Erythroblast (primary cell): ENCODE measurements around the gene LARP1.
"Not testable (repeated sequence)": the region's sequence is repeated elsewhere in the genome, so short reads cannot be mapped to it uniquely, and the experiment has no call there.

Experiments
- DNase-seq, 2 experiments: peaks; one replicate each; lab custom pipeline; 2025; lab: John Stamatoyannopoulos, UW
- GATA1 ChIP-seq: IDR thresholded peaks from 2 replicates; pipeline ENCODE4 v1.6.1; 2011; ENCODE audit warnings: low read depth, mild to moderate bottlenecking, control low read depth, low read length, moderate library complexity
- POLR2A ChIP-seq: IDR thresholded peaks from 2 replicates; pipeline ENCODE4 v1.6.1; 2011; ENCODE audit warnings: mild to moderate bottlenecking, low read length

The LARP1 gene

DNA sequence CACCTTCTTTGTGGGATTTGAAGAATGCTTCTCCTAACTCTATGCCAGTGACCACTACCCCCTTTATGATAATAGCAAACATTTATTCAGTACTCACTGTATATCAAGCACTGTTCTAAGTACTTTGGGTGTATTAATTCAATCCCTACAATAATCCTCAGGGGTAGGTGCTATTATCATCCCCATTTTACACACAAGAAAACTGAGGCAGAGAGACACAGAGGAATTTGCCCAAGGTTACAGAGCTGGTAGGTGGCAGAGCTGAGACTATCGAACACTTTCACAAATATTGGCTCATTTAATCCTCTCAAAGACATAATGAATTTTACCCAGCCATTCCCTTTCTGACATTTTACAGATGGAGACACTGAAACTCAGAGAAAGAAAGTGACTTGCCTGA, 9.8 kb upstream of the LARP1 start:
- TF ChIP-seq GATA1: no peak
- TF ChIP-seq POLR2A: no peak

DNA sequence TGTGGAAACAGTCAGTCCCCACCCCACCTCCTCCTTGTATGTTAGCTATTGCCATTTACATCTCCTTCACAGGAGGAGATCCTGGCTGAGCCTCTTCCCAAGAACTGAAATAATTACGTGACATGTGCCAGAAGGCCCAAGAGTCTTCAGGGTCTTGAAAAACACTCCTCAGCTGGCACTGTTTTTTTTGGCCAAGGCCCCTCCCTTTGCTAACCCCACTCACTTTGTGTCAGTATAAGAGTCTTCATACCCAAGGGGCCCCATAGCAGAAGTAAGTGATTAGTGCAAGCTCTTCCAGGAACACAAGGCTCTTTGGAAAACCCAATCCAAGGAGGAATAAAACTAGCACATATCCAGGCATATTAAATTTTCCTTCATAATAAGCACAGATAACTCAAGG, 5.7 kb upstream of the LARP1 start:
- no peak for TF ChIP-seq POLR2A
- TF ChIP-seq GATA1: no peak
- DNase-seq: no peak

More for the DNA sequence above, 9.8 kb upstream of the LARP1 start:
- DNase-seq: no peak

DNA sequence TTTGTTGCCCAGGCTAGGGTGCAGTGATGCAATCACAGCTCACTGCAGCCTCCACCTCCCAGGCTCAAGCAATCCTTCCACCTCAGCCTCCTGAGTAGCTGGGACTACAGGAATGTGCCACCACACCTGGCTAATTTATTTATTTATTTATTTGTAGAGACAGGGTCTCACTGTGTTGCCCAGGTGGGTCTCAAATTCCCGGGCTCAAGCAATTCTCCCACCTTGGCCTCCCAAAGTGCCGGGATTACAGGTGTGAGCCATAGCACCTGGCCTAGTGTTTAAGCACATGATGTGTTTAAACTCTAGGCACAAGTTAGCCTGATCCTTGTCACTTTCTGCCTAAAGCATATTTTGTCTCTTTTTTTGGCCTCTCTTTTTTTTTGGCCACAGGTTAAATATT, 4.5 kb upstream of the LARP1 start:
- DNase-seq: not testable (repeated sequence)

DNA sequence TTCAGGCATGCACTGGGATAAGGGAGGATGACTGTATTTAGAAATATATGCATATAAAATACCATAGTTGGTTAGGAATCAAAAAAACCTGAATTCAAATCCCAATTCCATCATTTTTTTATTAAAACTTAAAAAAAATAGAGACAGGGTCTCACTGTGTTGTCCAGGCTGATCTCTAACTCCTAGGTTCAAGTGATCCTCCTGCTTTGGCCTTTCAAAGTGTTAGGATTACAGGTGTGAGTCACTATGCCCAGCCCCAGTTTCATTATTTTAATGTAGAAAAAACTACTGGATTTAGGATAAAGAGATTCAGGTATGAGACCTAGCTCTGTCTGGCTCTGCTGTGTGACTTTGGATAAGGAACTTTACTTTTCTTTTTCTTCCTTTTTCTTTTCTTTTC, 3.3 kb upstream of the LARP1 start:
- DNase-seq: no peak
- TF ChIP-seq POLR2A (no peak), GATA1 (no peak)

DNA sequence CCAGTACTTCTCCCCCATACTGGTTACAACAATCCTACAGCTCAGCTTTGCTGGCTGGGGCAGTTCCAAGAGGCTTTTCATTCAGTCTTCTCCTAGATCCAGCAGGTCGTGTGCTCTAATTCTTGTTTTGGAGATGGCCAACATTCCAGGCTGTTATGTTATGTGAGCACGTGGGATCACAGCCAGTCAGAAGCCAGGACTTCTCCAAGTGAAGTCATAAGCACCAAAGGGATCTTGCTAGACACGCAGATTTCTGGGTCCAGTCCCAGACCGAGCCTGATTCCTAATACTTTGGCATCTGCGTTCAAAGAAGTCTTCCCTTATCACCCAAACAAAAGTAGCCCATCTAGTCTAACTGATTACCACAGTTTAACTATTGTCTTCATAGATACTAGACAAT, 1.4 kb upstream of the LARP1 start:
- TF ChIP-seq GATA1 (no peak), POLR2A (no peak)
- DNase-seq: peak in 1 of 2 experiments; percentile 40

DNA sequence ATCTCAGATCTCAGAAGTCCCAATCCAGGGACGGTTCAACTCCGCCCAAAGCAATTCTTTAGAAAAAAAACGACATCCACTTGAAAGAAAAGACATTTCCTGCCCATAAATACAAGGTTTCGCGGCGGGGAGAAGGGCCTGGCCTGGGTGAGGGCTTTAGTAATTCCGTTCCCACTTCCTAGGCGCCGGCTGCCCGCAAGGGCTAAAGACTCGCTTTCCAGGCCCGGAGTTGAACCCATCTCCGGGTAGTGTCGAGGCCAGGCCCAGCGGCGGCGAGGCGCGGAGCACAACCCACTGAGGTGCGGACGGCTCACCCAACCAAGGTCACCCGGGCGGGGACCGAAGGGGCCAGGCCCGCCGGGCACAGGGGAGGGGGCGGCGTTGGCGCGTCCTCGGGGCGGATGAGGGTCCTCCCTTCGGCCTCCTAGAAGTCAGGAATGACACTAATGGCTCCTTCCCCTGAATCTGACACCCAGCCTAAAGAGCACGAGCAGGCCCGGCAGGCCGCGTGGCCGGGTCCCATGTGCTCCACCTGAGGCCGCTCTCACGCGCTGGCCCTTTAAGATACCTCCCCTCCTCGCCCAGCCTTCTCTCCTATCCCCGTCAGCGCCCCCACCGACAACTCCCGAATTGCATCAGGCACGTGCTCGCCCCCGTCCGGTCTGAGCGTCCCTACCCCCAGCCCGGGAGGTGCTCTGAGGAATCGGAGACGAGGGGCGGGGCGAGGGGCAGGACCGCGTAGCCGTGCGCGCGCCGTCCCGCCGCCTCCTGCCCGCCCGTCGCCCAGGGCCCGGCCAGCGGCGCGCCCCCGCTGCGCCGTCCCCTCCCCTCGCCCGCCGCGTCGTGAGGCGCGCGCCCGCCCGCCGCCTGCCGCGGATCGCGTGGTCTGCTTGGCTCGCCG, 467 bp upstream of the LARP1 start:
- peak; percentile 99 to 100 for DNase-seq
- TF ChIP-seq POLR2A (peak; percentile 59), GATA1 (no peak)

DNA sequence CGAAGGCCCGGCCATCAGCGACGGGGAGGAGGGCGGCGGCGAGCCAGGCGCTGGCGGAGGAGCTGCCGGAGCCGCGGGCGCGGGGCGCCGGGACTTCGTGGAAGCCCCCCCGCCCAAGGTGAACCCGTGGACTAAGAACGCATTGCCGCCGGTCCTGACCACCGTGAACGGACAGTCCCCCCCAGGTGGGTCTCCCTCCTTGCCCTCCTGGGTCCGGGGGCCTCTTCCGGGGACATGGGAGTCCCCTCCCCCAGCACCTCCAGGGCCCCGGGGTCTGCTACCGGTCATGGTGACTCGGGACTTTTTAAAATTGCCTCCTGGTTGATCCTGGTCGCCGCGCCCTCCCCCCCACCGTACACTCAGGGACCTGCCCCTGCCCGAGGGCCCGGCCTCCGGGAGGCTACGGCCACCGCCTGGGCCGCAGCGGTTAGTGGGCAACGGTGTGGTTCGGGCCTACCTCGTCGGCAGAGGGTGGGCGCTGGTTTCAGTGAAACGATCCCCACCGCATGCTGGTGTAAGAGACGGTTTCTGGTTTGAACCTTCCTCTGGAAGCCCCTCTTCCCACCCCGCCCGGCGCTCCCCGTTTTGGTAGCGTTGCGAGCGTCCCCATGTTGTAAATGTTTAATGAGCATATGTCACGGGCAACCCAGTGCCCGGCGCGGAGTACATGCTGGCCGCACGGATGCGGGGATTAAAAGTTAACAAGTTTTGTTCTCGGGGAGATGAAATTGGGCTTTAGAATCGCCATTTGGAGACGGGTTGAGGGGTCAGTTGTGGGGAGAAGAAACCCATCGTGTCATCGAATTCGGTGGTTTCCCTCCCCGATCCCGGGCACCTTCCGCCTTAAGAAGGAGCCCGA, 1.1 kb downstream of the LARP1 start:
- peak; percentile 79 to 88 for DNase-seq

DNA sequence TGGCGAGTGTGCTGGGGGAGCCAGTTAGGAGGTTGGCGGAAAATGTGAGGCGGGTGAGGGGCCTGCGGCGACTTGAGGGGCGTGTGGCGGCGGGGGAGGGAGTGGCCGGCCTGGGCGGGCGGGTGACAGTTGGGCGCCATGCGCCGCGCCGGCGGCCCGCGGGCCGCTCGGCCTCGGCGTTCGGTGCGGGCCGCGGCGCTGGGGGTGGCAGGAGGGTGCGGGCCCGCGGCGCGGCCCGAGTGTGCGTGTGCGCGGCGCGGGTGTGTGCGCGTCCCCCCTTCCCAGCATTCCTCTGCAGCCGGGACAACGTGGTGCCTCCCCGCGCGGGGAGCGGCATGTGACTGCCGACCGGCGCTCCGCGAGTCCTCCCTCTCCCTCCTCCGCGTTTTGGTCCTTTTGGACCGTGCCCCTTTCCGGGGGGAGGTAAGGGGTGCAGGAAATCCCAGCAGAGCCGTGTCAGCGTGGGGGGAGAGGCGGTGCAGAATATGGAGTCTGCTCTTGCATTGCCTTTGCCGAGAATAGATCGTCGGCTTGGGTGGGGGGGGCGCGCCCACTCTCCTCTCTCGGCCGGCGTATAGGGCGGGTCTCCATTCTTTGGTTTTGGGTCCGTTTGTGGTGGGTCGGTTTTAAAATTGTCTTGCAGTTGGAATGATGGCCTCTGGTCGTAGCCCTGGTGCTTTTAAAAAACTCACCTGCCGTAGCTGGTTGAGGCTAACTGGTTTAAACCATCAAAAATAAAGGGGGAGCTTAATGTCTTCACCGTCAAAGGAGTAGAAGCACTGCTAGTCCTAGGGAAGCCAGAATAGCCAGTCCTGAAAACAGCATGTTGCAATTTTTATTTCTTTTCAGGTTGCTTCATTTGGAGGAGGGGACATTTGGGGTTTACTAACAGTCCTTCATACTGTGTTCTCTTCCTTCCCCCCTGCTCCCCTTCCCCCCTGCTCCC, 2.0 kb downstream of the LARP1 start:
- TF ChIP-seq GATA1: no peak
- TF ChIP-seq POLR2A: no peak
- DNase-seq: peak; percentile 74 to 85

More for the DNA sequence above, 1.1 kb downstream of the LARP1 start:
- TF ChIP-seq GATA1: no peak
- TF ChIP-seq POLR2A: no peak

DNA sequence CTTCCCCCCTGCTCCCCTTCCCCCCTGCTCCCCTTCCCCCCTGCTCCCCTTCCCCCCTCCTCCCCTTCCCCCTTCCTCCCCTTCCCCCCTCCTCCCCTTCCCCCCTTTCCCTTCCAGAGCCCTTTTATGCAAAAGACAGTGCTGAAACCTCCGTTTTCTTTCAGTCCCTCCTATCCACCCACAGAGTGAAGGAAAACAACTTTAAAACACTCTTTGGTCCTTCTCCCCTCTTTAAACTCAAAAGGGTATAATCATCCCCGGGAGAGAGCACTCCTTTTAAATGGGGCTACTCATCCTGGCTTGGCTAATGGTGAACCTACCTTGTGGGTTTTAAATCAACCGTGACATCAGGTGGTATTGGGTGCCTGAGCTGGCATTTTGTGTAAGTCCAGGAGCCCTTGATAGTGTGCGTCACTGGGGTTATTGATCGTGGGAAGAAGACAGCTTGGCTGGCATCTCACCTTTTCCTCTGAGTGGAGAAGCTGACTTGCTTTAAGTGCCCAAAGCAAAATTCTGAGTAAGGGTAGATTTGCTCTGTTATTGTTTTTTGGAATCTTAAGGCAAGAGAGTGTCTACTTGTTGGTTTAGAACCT, 2.7 kb downstream of the LARP1 start:
- peak; percentile 56 to 71 for DNase-seq
- TF ChIP-seq POLR2A (no peak), GATA1 (no peak)

DNA sequence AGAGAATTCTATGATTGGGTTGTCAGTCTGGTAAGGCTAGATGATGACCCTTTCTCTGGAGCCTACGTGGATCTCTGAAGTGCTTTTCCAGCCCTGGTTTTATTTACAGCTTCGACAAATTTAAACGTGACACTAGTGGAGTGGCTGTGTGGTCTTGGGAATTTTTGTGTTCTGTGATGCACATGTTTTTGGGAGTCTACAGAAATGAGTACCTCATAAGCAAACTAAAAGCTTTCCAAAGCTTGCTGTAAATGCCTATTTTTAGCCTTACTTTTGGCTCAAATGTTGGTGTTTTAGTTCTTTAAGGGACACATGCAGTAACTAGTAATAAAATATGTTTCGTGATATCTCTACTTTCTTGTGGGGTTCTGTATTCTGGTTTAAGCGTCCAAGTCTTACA, 3.3 kb downstream of the LARP1 start:
- DNase-seq: no peak
- no peak for TF ChIP-seq GATA1
- TF ChIP-seq POLR2A: no peak

DNA sequence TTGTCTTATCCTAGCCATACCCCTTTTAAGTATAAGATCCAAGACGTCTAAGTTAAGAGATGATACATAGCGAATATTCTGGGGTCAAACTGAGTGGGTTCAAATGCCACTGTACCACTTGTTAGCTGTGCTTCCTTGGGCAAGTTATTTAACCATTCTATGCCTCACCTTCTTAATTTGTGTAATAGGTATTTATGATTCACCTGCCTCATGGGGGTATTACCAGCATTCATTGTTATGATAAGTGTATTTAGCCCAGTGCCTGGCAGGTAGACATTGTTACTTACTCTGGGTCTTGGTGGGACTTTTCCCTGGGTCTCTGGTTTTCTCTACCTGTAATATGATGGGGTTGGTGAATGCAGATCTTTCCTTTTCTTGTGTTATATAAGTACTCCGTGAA, 3.8 kb downstream of the LARP1 start:
- DNase-seq: no peak
- TF ChIP-seq GATA1 (no peak), POLR2A (no peak)

DNA sequence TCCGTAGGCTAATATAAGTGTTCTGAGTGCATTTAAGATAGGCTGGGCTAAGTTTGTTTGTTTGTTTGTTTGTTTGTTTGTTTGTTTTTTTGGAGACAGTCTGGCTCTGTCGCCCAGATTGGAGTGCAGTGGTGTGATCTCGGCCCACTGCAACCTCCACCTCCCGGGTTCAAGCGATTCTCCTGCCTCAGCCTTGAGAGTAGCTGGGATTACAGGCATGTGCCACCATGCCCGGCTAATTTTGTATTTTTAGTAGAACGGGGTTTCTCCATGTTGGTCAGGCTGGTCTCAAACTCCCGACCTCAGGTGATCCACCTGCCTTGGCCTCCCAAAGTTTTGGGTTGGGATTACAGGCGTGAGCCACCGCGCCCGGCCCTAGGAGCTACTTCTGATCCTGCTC, 4.7 kb downstream of the LARP1 start:
- DNase-seq: not testable (repeated sequence)

DNA sequence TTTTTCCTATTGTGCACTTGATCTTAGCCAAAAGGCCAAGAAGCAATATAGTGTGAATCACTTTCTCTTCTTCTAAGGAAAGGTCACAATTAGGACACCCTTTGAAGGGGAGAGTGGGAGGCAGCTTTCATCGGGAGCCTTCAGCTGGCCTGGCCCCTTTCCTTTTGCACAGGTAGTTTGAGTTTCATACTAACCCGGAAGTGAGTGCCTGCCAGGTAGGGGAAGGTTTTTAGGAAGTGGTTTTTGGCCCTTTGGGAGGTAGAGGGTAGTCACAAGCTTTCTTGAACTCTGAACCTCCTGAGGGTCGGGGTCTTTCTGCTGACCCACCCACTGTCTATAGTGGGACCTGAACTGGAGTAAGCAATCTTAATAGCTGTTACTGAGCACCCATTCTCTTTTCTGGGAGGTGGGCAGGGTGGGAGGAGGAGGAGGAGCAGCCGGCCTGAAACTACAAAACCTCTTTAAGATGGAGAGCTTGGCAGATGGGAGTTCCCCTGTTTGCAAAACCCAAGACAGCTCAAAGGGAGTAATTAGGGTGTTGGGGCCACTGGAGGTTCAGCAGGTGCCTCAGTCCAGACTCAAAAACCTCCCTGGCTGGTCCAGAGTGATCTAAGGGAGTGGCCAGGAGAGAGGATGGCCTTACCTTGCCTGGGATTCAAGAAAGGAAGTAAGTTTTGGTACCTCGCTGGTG, 6.0 kb downstream of the LARP1 start:
- TF ChIP-seq POLR2A (no peak), GATA1 (no peak)
- DNase-seq: no peak
